Fibroblast of skin of back (primary cell): ENCODE results near the gene RFX1. TPM values are rescaled to one million over a fixed set of nuclear protein-coding genes. Genes with fewer than 3 reads are reported as not detected.
"Not testable (repeated sequence)": the region's sequence is repeated elsewhere in the genome, so short reads cannot be mapped to it uniquely, and the experiment has no call there.

Experiments used
- DNase-seq: peaks from one replicate; pipeline ENCODE4 v3.0.0-alpha.2; 2013
- polyA plus RNA-seq, 2 experiments: library from polyadenylated mRNA; unstranded; fragments of 120-200 nt; gene quantifications; one replicate each; pipeline ENCODE4 v1.2.1, GENCODE V29; 2013; ENCODE audit not compliant: insufficient read length in 2 of 2

RFX1 gene
- 8.4 TPM for polyA plus RNA-seq (2013, experiment 1 of 2; ENCODE audit: insufficient read length)
- 6.2 TPM for polyA plus RNA-seq (2013, experiment 2 of 2; ENCODE audit: insufficient read length)

GRCh38 chr19:14006085-14006765, at the start of gene RFX1:
TSS of gene RFX1 (minus strand) at chr19:14006320. CDS start at chr19:13993843, 12,477 bp downstream.
- DNase-seq: peak; percentile 100

GRCh38 chr19:14055396-14055795, 49.3 kb upstream of the RFX1 start:
- no peak for DNase-seq

GRCh38 chr19:14054721-14055120, 48.6 kb upstream of the RFX1 start:
- DNase-seq: no peak

- DNase-seq: no peak
These were observed 48.0 kb upstream of the RFX1 start for GRCh38 chr19:14054099-14054498.

GRCh38 chr19:14053500-14053899, 47.4 kb upstream of the RFX1 start:
- no peak for DNase-seq

- DNase-seq: no peak
These were observed 46.9 kb upstream of the RFX1 start for GRCh38 chr19:14053032-14053431.

- DNase-seq: no peak
These were observed 46.4 kb upstream of the RFX1 start for GRCh38 chr19:14052470-14052869.

GRCh38 chr19:14051980-14052379, 45.9 kb upstream of the RFX1 start:
- DNase-seq: no peak

GRCh38 chr19:14050961-14051360, 44.8 kb upstream of the RFX1 start:
- not testable (repeated sequence) for DNase-seq

GRCh38 chr19:14050512-14050911, 44.4 kb upstream of the RFX1 start:
- DNase-seq: no peak

- DNase-seq: peak; percentile 27
These were observed 42.5 kb upstream of the RFX1 start for GRCh38 chr19:14048443-14049153.

GRCh38 chr19:14047866-14048265, 41.7 kb upstream of the RFX1 start:
- DNase-seq: not testable (repeated sequence)

GRCh38 chr19:14042659-14043608, 36.8 kb upstream of the RFX1 start:
- peak; percentile 47 for DNase-seq

GRCh38 chr19:14039181-14039580, 33.1 kb upstream of the RFX1 start:
- DNase-seq: no peak

- DNase-seq: peak; percentile 64
These were observed 29.6 kb upstream of the RFX1 start for GRCh38 chr19:14035706-14036105.

- not testable (repeated sequence) for DNase-seq
These were observed 29.0 kb upstream of the RFX1 start for GRCh38 chr19:14035159-14035558.

- no peak for DNase-seq
These were observed 27.8 kb upstream of the RFX1 start for GRCh38 chr19:14033946-14034345.

GRCh38 chr19:14031719-14032480, 25.8 kb upstream of the RFX1 start, which contains the start of gene IL27RA:
TSS of gene IL27RA (plus strand) at chr19:14031762. CDS start at chr19:14031873, 111 bp downstream.
- DNase-seq: peak; percentile 50

- DNase-seq: no peak
These were observed 25.0 kb upstream of the RFX1 start for GRCh38 chr19:14030997-14031718.

GRCh38 chr19:14028901-14029300, 22.8 kb upstream of the RFX1 start:
- DNase-seq: no peak

GRCh38 chr19:14027856-14028450, 21.8 kb upstream of the RFX1 start, which contains the start of gene RLN3:
TSS of gene RLN3 (plus strand) at chr19:14028148. CDS start at chr19:14028205, 57 bp downstream.
- no peak for DNase-seq
